HG03045 (cell line): ENCODE results near the gene LYPD6B.

ENCODE experiments used
- ATAC-seq: cut with Tn5 transposase; IDR thresholded peaks from one replicate; pipeline ENCODE4 v1.9.1; 2021; ENCODE audit warnings: mild to moderate bottlenecking, moderate library complexity; ENCODE audit not compliant: unreplicated experiment

Gene LYPD6B

DNA sequence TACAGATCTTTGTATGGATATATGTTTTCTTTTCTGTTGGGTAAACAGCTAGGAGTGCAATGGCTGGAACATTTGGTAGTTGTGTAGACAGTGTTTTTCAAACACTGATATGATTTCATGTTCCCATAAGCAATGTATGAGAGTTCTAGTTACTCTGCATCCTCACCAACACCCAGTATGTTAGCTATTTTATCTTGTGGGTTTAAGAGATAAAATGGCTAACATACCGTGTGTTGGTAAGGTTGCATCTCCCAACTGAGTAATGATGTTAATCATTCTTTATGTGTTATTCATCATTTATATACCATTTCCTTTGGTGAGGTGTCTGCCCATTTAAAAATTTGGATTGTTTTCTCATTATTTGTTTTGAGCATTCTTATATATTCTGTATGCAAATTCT is 65.7 kb downstream of the LYPD6B start:
- ATAC-seq: no peak

DNA sequence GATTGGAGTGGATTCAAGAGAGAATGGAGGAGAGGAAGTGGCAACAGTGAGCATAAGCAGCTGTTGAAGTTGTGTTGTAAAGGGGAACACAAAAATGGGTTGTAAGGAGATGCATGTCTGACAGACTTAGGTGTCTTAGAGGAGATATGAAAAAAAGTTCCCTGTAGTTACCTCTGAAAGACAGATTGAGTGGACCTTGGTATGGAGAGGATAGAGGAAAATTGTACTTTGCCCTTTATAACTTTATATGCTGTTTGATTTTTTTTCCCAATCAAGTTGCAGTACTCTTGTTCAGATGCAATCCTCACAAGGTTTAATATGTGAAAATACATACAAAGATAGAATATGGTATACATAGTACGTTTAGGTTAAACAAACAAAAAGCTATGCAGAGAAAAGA is 73.6 kb downstream of the LYPD6B start:
- ATAC-seq: no peak

DNA sequence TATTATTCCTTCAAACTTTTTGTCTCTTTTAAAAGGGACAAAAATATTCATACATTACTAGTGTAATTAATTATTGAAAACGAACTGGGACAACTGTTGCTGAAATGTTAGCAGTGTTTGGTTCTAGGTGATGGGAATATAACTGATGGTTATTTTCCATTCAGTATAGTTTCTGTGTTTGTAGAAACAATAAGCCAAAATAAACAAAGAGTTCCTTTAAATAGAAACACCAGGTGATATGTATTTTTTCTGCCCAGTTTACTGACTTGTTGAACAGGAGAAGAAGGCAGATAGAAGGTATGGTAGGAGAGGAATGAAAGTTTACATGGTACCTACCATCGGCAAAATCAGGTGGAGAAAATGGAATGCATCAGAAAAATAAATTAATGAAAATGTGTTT is 74.2 kb downstream of the LYPD6B start:
- no peak for ATAC-seq

DNA sequence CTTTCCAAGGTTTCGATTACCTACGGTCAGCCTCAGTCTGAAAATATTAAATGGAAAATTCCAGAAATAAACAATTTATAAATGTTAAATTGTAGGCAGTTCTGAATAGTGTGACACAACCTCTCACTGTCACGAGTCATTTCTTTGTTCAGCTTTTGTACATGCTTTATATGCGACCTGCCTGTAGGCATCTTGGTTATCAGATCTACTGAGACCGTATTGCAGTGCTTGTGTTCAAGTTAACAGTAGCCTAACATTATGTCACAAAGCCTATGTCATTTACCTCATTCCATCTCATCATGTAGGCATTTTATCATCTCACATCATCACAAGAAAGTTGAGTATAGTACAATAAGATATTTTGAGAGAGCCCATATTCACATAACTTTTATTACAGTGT is 77.3 kb downstream of the LYPD6B start:
- no peak for ATAC-seq

DNA sequence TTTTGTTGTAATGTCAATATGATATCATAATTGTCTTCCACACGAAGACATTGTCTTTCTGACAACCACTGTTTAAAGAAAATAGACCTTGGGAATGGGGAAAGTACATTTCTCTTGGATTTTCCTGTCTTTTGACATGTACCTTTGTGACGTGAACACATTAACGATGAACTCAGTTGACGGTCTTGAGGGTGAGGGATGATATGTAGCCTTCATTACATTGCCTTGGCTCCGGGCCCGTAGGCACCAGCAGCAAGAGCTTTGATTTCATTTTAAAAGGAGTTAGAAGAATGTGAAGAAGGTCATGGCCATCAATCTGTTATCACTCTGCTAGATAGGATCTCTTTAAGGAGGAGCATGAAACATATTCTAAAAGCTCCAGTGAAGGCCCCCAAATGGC is 80.9 kb downstream of the LYPD6B start:
- no peak for ATAC-seq

DNA sequence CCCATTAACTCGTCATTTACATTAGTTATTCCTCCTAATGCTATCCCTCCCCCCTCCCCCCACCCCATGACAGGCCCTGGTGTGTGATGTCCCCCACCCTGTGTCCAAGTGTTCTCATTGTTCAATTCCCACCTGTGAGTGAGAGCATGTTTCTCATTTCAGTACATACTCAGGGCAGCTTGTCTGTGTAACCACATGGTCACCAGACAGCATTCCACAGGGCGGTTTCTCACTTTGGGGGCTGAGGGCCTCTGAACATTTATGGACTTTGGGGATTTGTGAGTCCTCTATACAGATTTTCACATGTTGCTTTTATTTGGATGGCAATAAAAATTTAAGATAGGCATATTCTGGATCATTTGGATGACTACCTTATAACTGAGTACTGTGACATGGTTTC is 84.0 kb downstream of the LYPD6B start:
- no peak for ATAC-seq

DNA sequence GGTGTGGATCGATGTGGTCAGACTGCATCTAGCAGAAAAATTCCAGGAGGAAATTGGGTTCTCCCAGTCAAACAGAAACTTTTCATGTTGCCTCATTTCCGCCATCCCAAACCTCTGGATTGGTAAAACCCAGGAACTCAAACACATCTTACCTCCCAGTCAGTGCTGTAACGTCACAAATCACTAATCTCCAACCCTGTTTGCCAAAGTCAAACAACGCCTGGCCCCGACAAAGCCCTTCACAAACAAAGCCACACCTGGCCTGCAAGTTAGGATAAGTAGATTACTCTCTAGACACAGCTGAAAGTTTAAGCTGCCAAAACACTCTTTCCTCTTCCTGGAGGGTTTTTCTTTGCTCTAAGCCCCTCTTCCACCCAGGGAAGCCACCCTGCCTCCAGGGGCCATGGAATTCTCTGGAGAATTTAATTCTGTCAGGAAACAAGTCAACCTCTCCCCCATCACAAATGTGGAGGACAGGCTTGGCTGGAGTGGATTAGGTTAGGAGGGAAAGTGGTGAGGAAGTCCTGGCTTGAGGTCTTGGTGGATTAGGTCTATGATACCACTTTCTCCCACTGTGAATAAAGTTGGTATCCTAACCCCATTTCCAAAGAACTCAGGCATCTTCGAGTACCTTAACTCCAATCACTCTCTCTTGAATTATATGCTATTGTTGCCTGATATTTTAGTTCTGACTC is 86.7 kb downstream of the LYPD6B start:
- ATAC-seq: no peak

DNA sequence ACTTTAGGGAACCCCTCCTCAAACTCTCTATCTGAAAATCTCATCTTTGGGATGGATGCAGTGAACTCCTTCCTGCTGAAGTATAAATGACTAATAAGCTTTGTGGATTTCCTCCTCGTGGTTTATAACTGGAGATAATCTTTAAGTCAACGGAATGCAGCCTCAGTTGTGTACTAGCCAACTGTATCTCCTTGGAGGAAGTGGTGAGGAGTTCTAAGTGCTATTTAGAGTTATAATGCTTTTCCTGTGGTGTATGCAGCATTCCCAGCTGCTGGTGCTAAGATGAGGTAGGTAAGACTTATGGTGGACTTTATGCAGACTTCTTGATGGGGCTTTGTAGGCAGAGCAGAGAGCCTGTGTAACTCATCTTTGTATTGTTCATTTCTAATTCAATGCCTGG is 90.9 kb downstream of the LYPD6B start:
- ATAC-seq: no peak

DNA sequence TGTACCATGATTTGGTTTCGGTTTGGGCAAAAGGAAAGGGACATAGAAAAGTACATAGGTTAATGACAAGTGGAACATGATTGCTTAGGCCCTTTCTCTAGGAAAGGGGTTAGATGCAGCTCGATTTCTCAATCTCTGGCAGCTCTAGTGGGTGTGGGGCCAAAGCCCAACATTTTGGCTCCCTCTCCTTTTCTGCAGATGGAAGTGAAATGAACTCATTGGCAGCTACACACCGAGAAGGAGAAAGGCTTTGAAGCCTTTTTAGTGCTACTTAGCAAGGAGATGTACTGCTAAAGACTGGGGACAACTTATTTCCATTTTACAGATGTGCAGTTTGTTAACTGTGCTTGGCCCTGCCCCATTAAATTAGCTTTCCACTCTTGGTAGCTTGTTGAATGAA is 93.8 kb downstream of the LYPD6B start:
- no peak for ATAC-seq

DNA sequence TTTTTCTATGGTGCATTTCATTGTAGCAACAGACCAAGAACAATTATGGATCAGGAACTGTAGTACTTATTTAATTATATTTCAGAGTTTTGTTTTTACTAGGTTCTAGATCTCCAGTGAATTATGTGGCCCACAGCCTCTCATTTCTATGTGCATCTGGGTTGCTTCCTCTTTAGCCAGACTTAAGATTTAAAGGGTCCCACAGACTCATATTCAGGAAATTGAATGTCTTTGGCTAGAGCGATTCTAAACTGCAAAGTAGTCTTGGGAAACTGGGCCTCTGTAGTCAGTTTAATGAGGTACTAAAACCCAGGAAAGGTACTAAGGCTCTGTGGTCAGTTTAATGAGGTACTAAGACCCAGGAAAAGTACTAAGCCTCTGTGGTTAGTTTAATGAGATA is 94.4 kb downstream of the LYPD6B start:
- ATAC-seq: no peak

DNA sequence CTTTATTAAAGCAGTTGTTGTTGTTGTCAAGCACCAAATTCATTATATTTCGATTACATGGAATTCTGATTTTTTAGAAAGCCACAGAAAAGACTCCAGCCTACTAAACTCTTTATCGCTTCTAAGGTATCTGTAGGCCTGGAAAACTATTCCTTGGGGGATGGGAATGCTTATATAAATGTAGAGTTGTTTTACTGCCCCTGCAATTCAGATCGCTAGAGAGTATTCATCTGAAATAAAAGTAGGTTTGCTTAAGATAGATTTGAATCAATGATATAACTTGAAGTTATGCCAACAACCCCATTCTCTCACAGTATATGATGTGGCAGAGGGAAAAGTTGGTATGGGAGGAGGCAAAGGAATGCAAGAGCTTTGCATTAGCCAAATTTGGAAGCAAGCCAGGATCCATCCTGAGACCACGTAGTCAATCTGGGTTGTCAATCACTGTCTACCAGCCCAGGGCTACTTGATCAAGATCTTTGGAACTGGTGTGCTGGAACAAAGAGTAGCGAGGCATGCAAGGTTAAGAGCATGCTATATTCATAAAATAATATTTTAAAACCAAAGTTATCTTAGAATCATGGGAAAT is 95.9 kb downstream of the LYPD6B start:
- no peak for ATAC-seq

DNA sequence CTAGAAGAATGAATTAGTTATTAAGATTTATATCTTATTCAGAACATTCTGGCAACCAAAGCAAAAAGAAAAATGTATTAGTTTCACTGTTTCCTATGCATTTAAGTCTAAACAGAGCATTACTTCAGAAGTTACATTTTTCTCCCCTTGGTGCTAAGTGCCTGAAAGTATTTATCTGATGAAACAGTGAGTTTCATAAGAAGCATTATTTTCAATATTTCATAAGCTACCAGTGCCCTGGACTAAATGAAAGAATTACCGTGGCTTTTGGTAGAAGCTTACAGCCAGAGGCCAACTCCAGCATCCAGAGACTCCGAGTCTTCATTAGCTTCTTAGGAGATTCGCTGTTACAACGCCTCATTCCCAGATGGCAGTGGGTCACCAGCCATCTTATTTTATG is 97.6 kb downstream of the LYPD6B start:
- no peak for ATAC-seq

DNA sequence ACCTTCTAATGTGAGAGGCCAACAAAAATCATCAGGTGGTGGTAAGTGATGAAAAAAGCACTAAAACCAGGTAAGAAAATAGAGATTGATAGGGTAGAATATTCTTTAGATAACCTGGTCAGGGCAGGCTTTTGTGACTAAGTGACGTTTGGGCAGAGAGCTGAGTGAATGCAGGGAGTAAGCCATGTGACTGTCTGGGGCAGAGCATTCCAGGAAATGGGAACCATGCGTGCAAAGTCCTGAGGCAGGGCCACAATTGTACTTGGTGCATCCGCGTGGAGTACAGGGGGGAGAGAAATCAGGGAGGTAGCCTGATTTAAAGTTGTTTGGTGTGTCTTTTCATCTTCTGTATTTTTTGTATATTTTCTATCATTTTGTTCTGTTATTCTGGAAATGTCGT is 102.5 kb downstream of the LYPD6B start:
- ATAC-seq: no peak

DNA sequence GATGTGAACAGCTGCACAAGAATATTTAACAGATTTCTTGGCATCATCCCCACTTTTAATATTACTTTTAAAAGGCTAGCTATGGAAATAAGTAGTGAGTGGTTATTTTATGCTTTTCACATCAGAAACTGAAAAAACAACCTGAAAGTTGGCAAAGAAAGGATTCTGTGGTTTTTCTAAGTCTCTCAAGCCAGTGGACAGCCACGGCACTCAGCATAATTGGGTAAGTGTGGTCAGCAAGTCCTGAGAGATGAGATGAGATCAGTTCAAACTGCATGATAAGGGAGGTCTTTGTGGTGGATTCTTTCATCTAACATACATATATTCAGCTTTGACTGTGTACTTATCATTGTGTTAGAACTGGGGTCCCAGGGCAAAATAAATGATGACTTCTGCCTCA is 105.2 kb downstream of the LYPD6B start:
- no peak for ATAC-seq

DNA sequence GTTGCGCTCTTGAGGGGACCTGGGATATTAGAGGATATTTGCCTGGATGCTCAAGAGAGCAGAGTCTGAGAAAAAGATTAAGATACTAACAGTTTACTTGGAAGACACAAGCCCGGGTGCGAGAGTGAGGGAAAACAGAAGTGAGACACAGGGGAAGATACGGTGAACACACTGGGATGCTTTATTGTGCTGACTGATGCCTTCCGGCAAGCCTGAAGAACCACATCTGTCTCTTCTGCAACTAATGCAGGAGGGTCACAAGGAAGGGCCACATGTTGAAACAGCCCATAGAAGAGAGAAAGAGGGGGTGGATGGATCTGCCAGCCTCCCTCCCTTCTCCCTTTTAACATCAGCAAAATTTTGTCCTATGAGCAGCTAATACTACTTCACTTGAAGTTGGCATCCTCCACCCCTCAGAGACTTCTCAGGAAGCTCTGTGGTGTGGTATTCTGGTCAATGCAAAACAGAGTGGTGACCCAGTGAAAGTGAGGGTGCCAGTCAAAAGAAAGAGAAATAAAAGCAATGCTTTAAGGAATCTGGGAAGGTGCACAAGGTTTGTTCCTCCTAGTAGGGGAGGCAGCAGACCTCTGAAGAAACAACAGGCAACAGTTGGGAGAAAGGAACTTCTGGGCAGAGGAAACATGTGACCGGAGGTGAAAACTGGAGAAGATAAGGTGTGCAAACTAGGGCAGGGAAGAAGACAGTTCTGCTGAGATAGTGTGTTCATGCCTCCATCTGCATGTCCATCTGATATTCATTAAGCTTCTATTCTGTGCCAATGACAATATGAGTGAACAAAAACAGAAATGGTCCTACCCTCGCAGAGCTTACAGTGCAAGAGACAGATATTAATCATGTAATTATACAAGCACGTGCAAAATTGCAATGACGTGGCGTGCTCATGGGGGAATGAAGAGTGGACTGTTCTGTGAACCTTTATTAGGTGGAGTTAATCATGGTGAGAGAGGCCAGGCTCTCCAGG is 107.1 kb downstream of the LYPD6B start:
- ATAC-seq: no peak

DNA sequence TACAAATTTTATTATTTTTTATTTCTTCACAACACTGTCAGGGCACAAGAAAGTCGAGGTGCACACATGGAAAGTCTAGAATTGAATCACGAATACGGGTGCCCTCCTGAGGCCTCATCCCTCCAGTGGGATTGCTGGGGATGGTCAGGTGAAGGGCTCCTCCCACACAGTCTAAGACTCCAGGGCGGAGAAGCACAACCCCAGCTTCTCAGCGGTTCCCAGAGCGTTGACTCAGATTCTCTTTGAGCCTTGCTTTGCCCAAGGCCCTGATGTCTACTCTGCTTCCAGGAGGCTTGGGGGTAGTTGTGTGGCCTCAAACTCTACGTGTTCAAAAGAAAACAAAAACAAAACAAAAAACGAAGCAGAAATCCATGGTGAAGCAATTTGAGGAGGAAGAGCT is 108.4 kb downstream of the LYPD6B start:
- ATAC-seq: no peak

DNA sequence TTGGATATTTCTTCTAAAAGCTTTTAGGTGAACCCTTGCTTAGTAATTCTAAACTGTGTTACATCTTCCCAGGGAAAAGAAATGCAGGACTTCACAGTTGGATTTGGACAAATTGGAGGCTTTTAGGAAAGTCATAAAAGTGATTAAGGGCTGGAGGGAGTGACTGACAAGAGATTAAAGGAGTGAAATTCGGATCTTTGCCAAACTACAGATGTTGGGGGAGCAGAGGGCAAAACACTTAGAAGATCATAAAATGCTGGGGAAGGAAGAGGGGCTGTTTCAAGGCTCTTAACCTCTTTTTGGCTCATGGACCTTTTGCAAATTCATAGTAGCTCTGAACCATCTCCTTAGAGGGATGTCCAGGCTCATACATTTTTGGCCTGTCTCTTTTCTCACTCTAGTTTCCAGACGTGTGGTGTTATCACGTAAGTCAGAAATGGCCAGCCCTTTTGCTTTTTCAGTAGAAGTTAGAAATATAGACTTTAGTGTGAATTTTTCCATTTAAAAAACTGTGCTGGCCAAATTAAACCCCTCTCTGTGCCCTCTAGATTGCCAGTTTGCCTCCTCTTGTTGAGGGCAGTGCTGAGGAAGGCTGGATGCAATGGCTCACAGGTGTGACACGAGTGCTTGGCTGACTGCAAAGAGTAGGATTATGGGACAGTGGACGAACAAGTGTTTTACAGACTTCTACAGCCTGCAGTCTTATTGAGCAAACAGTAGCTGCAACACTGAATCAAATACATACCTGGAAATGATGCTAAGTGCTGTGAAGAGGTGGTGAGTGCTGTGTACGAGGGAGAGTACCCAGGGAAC is 109.9 kb downstream of the LYPD6B start:
- no peak for ATAC-seq

DNA sequence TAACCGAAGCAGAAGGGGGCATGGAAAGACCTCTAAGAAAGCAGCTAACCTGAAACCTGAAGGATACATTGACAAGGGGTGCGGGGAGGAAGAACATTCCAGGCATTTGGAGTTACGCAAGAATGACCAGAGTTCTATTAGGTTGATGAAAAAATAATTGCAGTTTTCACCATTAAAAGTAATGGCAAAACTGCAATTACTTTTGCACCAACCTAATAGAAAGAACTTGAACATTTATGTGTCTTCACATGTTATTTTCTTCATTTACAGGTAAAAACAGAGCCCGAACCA is 110.5 kb downstream of the LYPD6B start:
- no peak for ATAC-seq

DNA sequence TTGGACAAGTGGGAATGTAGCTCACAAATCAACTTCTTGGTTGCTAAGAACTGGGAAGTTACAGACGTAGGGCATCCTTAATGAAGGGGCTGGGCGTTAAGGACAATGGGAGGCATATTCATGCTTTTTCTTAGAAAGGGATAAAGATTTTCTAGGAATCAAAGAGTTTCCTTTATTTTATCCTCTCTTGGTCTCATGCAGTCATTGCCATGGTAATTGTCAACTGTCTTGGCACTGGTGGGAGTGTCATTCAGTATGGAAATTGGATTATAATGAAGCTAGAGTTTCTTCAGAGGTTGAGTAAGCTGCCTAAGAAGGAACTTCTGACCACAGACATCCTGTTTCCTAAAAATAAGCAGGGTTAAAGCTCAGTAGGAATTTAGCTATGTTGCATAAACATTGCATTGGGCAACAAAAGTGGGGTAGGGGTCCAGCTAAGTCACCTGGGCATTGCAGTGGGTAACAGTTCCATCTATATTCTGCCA is 114.0 kb downstream of the LYPD6B start:
- ATAC-seq: no peak

DNA sequence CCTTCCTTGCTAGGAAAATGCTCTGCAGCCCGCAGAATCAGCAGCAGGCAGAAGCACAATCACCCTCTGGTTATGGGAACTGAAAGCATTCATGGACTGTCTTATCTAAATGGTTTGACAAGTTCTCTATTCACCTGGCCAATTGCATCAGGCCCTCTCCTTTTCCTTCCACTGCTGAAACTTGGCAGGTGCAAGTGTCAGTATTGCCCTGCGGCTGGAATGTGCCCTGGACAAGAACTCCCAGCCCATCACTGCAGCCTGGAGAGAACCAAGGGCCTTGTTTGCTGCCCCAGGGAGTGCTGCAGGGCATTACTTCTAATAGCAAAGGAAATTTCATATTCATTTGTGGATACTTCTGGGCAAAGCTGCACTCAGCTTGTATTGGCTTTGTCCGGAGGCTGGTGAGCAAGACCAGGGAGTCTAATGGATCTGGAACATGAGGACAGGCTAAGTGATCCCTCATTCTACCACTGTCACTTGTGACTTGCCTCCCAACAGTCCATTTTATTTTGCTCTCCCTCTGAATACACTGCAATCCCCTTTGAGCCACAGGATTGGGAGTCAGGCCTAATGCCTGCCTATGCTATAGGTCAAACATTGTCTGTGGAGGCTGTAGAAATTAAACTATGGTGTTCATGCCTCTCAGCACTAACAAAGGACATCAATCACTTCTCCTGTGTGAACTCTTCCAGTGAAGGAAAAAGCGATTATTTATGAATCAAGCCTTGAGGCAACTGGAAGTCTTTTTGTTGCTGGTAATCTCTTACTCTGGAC is 116.9 kb downstream of the LYPD6B start:
- ATAC-seq: no peak
